ENCODE results near the gene EDIL3. TPM values are rescaled to one million over a fixed set of nuclear protein-coding genes. Genes with fewer than 3 reads are reported as not detected.

EDIL3 gene
- total and polyA plus RNA-seq, 9 donors: 7.6 to 18.3 (median 11.6) TPM

GRCh38 chr5:84381502-84382362 lies 2.9 kb downstream of the EDIL3 start:
- H3K27me3 ChIP-seq (ENCODE audit: control insufficient read depth, insufficient read depth, low read length): peaks cover 38% of the 10 kb centered on the region
- peak overlapping the region; percentile 53 for H3K4me3 ChIP-seq (ENCODE audit: low read length)
- no peaks in the 10 kb centered on the region for H3K36me3 ChIP-seq (ENCODE audit: control insufficient read depth, insufficient read depth, low read length)
- peak; percentile 13 for DNase-seq
- no peak overlapping the region for H3K27ac ChIP-seq (ENCODE audit: low read length)
- H3K4me1 ChIP-seq (ENCODE audit: control insufficient read depth, insufficient read depth, low read length): peaks cover 26% of the 10 kb centered on the region
- H3K9me3 ChIP-seq (replicated peaks; ENCODE audit: control insufficient read depth, low read depth, low read length): no peaks in the 10 kb centered on the region
- WGBS (ENCODE audit: insufficient coverage): 15% methylated on average over 7 of the region's 14 CpGs

- no peaks in the 10 kb centered on the region for H3K9me3 ChIP-seq (replicated peaks; ENCODE audit: control insufficient read depth, low read depth, low read length)
- H3K36me3 ChIP-seq (ENCODE audit: control insufficient read depth, insufficient read depth, low read length): no peaks in the 10 kb centered on the region
- peaks cover 20% of the 10 kb centered on the region for H3K4me1 ChIP-seq (ENCODE audit: control insufficient read depth, insufficient read depth, low read length)
- no CpG with 5 or more reads among the region's 2 CpGs for WGBS (ENCODE audit: insufficient coverage)
- H3K4me3 ChIP-seq (ENCODE audit: low read length): no peak overlapping the region
- H3K27me3 ChIP-seq (ENCODE audit: control insufficient read depth, insufficient read depth, low read length): peaks cover 31% of the 10 kb centered on the region
- DNase-seq: no peak
- no peak overlapping the region for H3K27ac ChIP-seq (ENCODE audit: low read length)
Observed at GRCh38 chr5:84379749-84380148, 4.9 kb downstream of the EDIL3 start.

GRCh38 chr5:84378961-84379360 lies 5.7 kb downstream of the EDIL3 start:
- H3K36me3 ChIP-seq (ENCODE audit: control insufficient read depth, insufficient read depth, low read length): no peaks in the 10 kb centered on the region
- no peaks in the 10 kb centered on the region for H3K9me3 ChIP-seq (replicated peaks; ENCODE audit: control insufficient read depth, low read depth, low read length)
- H3K27me3 ChIP-seq (ENCODE audit: control insufficient read depth, insufficient read depth, low read length): peaks cover 25% of the 10 kb centered on the region
- no peak overlapping the region for H3K27ac ChIP-seq (ENCODE audit: low read length)
- 40% methylated on average over 1 of the region's 2 CpGs for WGBS (ENCODE audit: insufficient coverage)
- peaks cover 20% of the 10 kb centered on the region for H3K4me1 ChIP-seq (ENCODE audit: control insufficient read depth, insufficient read depth, low read length)
- DNase-seq: no peak
- no peak overlapping the region for H3K4me3 ChIP-seq (ENCODE audit: low read length)

GRCh38 chr5:84378420-84378819 lies 6.3 kb downstream of the EDIL3 start:
- WGBS (ENCODE audit: insufficient coverage): no CpG with 5 or more reads among the region's 1 CpG

GRCh38 chr5:84376346-84376745 lies 8.3 kb downstream of the EDIL3 start:
- Histone ChIP-seq H3K4me1 (ENCODE audit: control insufficient read depth, insufficient read depth, low read length) (no peaks in the 10 kb centered on the region), H3K36me3 (ENCODE audit: control insufficient read depth, insufficient read depth, low read length) (no peaks in the 10 kb centered on the region), H3K9me3 (replicated peaks; ENCODE audit: control insufficient read depth, low read depth, low read length) (no peaks in the 10 kb centered on the region), H3K27me3 (ENCODE audit: control insufficient read depth, insufficient read depth, low read length) (no peaks in the 10 kb centered on the region), H3K27ac (ENCODE audit: low read length) (no peak overlapping the region), H3K4me3 (ENCODE audit: low read length) (no peak overlapping the region)
- WGBS (ENCODE audit: insufficient coverage): no CpG with 5 or more reads among the region's 1 CpG
- DNase-seq: no peak

More at GRCh38 chr5:84378420-84378819, 6.3 kb downstream of the EDIL3 start:
- H3K4me1 ChIP-seq (ENCODE audit: control insufficient read depth, insufficient read depth, low read length): peaks cover 15% of the 10 kb centered on the region
- no peaks in the 10 kb centered on the region for H3K9me3 ChIP-seq (replicated peaks; ENCODE audit: control insufficient read depth, low read depth, low read length)
- H3K27me3 ChIP-seq (ENCODE audit: control insufficient read depth, insufficient read depth, low read length): peaks cover 20% of the 10 kb centered on the region
- no peak overlapping the region for H3K4me3 ChIP-seq (ENCODE audit: low read length)
- DNase-seq: no peak
- H3K36me3 ChIP-seq (ENCODE audit: control insufficient read depth, insufficient read depth, low read length): no peaks in the 10 kb centered on the region
- H3K27ac ChIP-seq (ENCODE audit: low read length): no peak overlapping the region

GRCh38 chr5:84374568-84374967 lies 10.1 kb downstream of the EDIL3 start:
- WGBS (ENCODE audit: insufficient coverage): 84% methylated on average over 3 of the region's 4 CpGs
- H3K4me1 ChIP-seq (ENCODE audit: control insufficient read depth, insufficient read depth, low read length): no peaks in the 10 kb centered on the region
- no peaks in the 10 kb centered on the region for H3K9me3 ChIP-seq (replicated peaks; ENCODE audit: control insufficient read depth, low read depth, low read length)
- H3K27me3 ChIP-seq (ENCODE audit: control insufficient read depth, insufficient read depth, low read length): no peaks in the 10 kb centered on the region
- H3K36me3 ChIP-seq (ENCODE audit: control insufficient read depth, insufficient read depth, low read length): no peaks in the 10 kb centered on the region
- DNase-seq: no peak
- no peak overlapping the region for H3K27ac ChIP-seq (ENCODE audit: low read length)
- no peak overlapping the region for H3K4me3 ChIP-seq (ENCODE audit: low read length)

GRCh38 chr5:84373506-84373905 lies 11.2 kb downstream of the EDIL3 start:
- Histone ChIP-seq H3K27me3 (ENCODE audit: control insufficient read depth, insufficient read depth, low read length) (no peaks in the 10 kb centered on the region), H3K4me3 (ENCODE audit: low read length) (no peak overlapping the region), H3K4me1 (ENCODE audit: control insufficient read depth, insufficient read depth, low read length) (no peaks in the 10 kb centered on the region), H3K27ac (ENCODE audit: low read length) (no peak overlapping the region), H3K9me3 (replicated peaks; ENCODE audit: control insufficient read depth, low read depth, low read length) (no peaks in the 10 kb centered on the region), H3K36me3 (ENCODE audit: control insufficient read depth, insufficient read depth, low read length) (no peaks in the 10 kb centered on the region)
- DNase-seq: no peak
- 100% methylated on average over 1 of the region's 2 CpGs for WGBS (ENCODE audit: insufficient coverage)

GRCh38 chr5:84372066-84372695 lies 12.5 kb downstream of the EDIL3 start:
- no peaks in the 10 kb centered on the region for H3K27me3 ChIP-seq (ENCODE audit: control insufficient read depth, insufficient read depth, low read length)
- no CpG with 5 or more reads among the region's 9 CpGs for WGBS (ENCODE audit: insufficient coverage)
- DNase-seq: peak; percentile 4

GRCh38 chr5:84370176-84370575 lies 14.5 kb downstream of the EDIL3 start:
- Histone ChIP-seq H3K36me3 (ENCODE audit: control insufficient read depth, insufficient read depth, low read length) (no peaks in the 10 kb centered on the region), H3K4me1 (ENCODE audit: control insufficient read depth, insufficient read depth, low read length) (no peaks in the 10 kb centered on the region), H3K27ac (ENCODE audit: low read length) (no peak overlapping the region), H3K4me3 (ENCODE audit: low read length) (no peak overlapping the region), H3K27me3 (ENCODE audit: control insufficient read depth, insufficient read depth, low read length) (no peaks in the 10 kb centered on the region), H3K9me3 (replicated peaks; ENCODE audit: control insufficient read depth, low read depth, low read length) (no peaks in the 10 kb centered on the region)
- no peak for DNase-seq
- no CpG with 5 or more reads among the region's 2 CpGs for WGBS (ENCODE audit: insufficient coverage)

More at GRCh38 chr5:84372066-84372695, 12.5 kb downstream of the EDIL3 start:
- H3K27ac ChIP-seq (ENCODE audit: low read length): no peak overlapping the region
- H3K9me3 ChIP-seq (replicated peaks; ENCODE audit: control insufficient read depth, low read depth, low read length): no peaks in the 10 kb centered on the region
- no peak overlapping the region for H3K4me3 ChIP-seq (ENCODE audit: low read length)
- no peaks in the 10 kb centered on the region for H3K36me3 ChIP-seq (ENCODE audit: control insufficient read depth, insufficient read depth, low read length)
- no peaks in the 10 kb centered on the region for H3K4me1 ChIP-seq (ENCODE audit: control insufficient read depth, insufficient read depth, low read length)

GRCh38 chr5:84364043-84364442 lies 20.6 kb downstream of the EDIL3 start:
- no peak for DNase-seq
- no peaks in the 10 kb centered on the region for H3K27me3 ChIP-seq (ENCODE audit: control insufficient read depth, insufficient read depth, low read length)
- H3K36me3 ChIP-seq (ENCODE audit: control insufficient read depth, insufficient read depth, low read length): no peaks in the 10 kb centered on the region
- no peak overlapping the region for H3K27ac ChIP-seq (ENCODE audit: low read length)
- H3K9me3 ChIP-seq (replicated peaks; ENCODE audit: control insufficient read depth, low read depth, low read length): no peaks in the 10 kb centered on the region
- no peak overlapping the region for H3K4me3 ChIP-seq (ENCODE audit: low read length)
- no CpG with 5 or more reads among the region's 2 CpGs for WGBS (ENCODE audit: insufficient coverage)
- H3K4me1 ChIP-seq (ENCODE audit: control insufficient read depth, insufficient read depth, low read length): no peaks in the 10 kb centered on the region
